CD4-positive, alpha-beta T cell treated with Interleukin-17A for 4 hours (primary cell): ENCODE measurements around the gene PRR36.
"Not testable (repeated sequence)": the region's sequence is repeated elsewhere in the genome, so short reads cannot be mapped to it uniquely, and the experiment has no call there.

Experiments used
- DNase-seq: peaks from one replicate; pipeline ENCODE4 v3.0.0-alpha.2; 2020; ENCODE audit warnings: mixed read lengths

The PRR36 gene

DNA sequence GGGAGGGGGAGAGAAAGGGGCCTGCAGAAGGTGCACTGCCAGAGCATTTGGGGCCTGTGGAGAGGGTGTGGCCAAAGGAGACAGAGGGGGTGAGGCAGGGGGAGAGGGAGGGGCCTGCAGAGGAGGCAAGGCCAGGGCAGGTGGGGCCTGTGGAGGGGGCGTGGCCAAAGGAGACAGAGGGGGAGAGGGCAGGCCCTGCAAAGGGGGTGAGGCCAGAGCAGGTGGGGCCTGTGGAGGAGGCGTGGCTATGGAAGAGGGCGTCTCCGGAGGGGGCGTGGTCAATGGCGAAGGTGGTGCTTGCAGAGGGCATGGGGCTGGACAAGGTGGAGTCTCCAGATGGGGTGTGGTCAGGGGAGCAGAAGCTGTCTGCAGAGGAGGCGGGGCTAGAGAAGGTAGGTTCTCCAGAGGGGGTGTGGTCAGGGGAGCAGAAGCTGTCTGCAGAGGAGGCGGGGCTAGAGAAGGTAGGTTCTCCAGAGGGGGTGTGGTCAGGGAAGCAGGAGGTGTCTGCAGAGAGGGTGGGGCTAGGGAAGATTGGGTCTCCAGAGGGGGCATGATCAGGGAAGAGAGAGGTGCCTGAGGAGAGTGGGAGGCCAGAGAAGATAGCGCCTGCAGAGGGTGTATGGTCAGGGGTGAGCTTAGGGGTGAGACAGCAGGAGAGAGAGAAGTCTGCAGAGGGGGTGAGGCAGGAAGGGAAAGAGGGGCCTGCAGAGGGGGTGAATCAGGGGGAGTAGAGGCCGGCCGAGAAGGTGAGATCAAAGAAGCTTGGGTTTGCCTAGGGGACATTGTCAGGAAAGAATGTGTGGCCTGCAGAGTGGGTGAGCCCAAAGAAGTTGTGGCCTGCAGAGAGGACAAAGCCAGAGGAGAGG lies 3.4 kb downstream of the PRR36 start:
- DNase-seq = peak; percentile 39

DNA sequence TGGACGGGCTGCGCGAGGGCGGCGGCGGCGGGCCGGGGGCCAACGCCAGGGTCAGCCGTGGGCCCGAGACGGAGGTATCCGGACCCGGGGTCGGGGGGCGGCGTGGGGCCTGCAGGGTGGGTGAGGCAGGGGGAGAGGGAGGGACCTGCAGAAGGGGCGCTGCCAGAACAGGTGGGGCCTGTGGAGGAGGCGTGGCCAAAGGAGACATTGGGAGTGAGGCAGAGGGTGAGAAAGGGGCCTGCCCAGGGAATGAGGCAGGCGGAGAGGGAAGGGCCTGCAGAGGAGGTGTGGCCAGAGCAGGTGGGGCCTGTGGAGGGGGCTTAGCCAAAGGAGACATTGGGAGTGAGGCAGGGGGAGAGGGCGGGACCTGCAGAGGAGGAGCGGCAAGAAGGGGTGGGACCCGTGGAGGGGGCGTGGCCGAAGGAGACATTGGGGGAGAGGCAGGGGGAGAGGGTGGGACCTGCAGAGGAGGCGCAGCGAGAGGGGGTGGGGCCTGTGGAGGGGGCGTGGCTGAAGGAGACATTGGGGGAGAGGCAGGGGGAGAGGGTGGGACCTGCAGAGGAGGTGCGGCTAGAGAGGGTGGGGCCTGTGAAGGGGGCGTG lies 4.2 kb downstream of the PRR36 start:
- DNase-seq = peak; percentile 72

DNA sequence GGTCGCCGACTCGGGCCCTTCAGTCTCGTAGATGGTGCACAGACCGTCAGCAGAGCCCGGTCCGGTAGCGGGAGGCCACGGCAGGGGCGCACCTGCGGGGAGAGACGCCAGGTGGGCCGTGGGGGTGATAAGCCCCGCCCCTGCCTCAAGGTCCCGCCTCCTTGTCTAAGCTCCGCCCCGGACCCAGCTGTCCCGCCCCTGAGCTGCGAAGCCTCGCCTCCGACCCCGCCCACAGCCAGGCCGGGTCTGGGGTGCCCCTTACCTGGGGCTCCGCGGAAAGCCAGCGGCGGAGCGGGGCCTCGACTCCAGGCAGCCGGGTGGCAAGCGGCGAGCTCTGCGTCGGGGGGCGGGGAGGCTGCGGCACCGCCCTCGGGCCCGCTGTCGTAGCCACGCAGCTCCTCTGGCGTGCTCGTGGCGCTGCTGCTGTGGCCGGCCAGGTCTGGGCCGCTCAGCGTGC lies 4.7 kb downstream of the PRR36 start:
- DNase-seq = peak; percentile 80

DNA sequence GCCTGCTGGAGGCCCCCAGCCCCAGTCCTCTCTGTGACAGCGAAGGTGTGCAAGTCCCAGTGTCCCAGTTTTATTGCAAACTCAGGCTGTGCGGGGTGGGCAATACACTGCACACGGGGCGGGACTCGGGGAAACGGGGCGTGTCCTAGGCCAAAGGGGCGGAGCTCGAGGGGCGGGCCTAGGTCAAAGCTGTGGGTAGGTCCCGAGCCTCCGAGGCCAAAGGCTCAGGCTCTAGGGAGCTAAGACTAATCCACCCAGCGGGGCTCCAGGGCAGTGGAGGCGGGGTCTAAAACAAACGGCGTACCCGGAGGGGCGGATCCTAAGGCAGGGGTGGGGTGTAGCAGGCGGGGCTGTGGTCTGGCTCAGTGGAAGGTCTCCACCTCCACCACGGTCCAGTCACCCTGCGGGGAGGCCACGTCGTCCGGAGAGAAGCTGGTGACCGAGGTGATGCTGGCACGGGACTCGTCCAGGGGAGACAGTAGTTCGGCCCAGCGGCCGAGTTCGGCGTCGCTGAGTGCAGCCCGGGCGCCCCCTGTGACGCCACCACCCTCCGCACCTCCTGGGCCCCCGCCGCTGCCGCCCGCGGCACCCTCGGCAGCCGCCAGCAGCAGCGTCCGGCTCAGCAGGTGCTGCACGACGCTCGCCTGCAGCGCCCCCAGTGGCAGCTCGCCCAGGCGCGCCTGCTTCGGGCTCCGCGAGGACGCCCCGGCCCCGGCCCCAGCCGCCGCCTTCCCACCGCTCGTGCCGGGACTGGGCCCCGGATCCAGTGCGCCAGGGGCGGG lies 5.3 kb downstream of the PRR36 start:
- peak; percentile 90 for DNase-seq

DNA sequence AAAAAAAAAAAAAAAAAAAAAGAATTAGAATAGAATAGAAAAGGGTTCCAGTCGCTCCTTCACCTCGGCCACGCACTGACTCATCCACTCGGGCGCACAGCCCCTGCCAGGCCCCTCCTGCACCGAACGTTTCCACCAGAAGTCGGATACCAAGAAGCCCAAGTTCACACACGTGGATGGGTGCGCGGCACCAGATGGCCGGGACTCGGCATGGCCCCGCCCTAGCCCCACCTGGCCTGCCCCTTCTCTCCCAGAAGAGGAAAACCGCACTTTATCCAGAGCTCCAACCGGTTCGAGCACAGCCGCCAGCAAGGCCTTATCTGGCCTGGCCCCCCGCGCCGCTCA lies 5.9 kb downstream of the PRR36 start:
- peak; percentile 46 for DNase-seq

DNA sequence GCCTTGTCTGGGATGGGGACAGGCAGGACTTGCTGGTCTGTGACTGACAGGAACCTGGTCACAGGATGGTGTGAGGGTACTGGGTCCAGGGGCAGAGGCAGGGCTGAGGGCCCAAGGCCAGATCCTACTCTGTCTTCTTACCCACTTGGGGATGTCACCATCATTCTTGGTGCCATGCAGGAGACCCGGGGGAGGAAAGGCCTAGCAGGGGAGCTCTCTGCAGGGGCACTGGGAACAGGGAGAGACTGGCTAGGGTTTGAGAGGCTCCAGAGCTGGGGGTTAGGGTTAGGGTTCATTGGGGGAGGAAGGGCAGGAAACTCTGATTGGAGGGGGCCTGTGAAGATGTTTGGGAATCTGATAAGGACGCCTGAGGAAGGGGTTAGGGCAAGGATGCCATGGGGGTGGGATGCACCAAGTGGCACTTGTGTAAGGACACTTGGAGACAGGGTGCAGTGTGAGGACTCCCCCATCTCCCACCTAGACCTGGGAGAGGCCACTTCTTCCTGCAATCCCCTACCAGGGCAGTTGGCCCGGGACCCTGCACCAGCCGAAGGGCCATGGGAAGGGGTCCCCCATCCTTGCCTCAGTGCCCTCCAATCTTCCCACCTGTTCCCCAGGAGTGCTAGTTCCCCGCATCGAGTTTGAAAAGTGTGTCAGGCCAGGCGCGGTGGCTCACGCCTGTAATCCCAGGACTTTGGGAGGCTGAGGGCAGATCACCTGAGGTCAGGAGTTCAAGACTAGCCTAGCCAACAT lies 6.9 kb downstream of the PRR36 start:
- no peak for DNase-seq

DNA sequence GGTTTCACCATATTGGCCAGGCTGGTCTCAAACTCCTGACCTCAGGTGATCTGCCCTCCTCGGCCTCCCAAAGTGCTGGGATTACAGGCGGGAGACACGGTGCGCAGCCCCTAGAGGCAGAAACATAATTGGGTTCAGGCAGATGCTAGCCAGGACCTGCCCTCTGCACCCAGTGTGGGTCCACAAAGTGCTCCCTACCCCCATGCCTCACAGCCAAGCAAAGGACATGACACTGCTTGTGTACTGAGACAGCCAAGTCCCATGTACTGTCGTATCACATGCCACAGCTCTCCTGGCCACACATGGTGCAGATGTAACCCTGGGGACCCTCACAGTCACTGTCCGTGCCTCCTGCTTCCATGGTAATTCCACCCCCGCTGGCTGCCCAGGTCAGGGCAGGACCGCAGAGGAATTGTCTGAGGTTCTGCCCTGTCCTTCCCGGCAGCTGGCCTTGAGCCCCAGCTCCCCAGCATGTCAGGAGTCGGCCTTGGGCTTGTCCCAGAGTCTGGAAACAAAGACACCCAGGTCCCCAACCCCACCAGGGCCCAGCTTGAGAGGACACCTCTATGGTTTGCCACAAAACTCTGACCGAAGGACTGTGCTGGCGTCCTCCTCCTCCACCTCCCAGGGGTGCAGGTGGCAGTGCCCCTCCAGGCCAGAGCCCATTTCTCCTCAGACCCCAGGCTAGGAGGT lies 7.6 kb downstream of the PRR36 start:
- DNase-seq = no peak

DNA sequence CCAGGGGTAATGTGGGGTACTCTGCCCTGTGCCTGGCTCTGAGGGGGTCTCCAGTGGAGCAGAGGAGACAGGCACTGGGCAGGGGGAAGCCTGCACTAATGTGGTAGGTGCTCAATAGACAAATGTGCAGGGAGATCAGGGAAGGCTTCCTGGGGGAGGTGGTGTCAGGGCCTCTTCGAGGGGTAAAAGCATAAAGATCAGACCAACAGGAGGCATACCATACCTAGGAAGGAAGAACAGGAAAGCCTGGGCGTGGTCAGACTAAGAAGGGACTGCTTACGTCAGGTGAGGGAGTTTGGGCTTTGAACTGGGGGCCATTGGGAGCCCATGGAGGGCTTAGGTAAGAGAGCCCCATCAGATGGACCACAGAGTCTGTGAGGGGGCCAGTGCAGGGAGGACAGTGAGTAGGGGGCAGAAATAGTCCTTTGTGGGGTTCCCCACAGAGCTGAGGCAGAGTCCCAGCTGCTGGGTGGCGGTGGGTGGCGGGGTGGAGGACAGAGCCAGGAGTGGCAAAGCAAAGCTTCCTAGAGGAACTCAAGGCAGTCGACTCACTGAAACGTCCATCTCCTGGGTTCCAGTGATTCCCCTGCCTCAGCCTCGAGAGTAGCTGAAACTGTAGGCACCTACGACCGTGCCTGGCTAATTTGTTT lies 8.8 kb downstream of the PRR36 start:
- peak; percentile 24 for DNase-seq

DNA sequence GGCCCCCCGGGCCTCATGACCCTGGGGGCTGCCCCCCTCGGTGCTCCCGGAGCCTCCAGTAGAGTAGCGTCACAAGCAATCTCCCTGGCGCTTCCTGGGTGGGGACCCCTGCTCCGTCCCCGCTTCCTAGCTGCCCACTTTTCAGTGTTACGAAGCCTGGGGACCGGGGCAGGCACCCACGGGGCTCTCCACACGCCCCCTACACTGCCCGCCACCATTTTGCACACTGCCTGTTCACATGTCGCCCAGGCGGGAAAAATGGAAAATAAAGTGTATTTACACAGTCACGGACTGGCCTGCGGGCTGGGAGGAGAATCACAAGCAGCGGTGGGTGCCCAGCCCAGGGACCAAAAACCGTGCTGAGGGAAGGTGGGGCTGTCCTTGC lies 9.5 kb downstream of the PRR36 start:
- no peak for DNase-seq

DNA sequence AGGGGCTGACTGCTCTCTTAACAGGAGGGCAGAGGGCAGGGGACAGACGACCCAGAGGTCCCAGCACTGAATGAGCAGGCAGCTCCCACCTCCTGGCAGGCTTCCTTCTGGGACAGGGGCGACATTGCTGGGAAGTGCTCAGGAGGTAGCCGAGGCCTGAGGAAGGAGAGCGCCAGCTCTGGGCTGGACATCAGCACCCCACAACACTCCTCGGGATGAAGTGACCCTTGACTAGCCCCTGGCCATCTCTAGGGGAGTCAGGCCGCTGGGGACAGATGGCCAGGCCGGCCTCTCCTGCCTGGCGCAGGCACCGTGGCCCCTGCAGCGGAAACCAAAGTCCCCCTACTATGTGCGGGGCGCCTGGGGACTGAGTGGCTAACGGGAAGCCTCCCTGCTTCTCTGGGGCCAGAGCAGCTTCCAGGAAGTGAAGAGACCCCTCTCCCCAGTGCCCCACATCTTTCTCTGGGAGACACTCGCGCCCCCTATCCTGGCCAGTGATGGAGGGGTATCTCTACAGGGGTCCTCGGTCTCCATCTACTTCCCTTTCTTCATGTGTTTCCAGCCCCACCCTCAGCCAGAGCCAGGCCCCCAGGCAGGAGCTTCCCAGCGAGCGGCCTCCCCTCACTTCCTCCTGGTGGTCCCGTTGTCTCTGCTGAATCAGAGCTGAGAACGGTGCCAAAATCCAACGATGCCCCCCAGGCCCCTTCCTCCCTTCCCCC lies 10.1 kb downstream of the PRR36 start:
- no peak for DNase-seq

DNA sequence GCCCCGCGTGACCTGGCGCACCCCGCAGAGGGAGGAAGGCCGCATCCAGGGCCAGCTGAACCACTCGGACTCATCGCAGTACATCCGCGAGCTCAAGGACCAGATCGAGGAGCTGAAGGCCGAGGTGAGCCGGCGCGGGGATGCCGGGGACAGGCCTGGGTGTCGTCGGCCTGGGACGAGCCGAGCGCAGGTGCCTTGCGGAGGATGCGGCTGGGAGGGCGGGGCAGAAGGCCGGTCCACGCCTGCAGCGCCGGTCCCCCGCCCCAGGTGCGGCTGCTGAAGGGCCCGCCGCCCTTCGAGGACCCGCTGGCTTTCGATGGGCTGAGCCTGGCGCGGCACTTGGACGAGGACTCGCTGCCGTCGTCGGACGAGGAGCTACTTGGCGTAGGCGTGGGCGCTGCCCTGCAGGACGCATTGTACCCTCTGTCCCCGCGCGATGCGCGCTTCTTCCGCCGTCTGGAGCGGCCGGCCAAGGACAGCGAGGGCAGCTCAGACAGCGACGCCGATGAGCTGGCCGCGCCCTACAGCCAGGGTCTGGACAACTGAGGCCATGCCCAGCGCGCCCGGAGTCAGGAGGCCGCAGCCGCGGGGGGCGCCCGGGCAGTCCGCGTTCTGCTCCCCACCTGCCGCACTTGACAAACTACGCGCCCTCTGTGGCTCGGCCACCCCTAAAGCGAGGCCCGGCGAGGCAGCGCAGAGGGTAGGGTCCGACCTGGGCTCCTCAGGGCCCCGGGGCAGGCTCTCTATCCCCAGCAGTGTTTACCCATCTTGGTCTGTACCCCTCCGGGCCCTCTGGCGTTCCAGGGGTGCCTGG lies 10.8 kb downstream of the PRR36 start:
- peak; percentile 25 for DNase-seq

DNA sequence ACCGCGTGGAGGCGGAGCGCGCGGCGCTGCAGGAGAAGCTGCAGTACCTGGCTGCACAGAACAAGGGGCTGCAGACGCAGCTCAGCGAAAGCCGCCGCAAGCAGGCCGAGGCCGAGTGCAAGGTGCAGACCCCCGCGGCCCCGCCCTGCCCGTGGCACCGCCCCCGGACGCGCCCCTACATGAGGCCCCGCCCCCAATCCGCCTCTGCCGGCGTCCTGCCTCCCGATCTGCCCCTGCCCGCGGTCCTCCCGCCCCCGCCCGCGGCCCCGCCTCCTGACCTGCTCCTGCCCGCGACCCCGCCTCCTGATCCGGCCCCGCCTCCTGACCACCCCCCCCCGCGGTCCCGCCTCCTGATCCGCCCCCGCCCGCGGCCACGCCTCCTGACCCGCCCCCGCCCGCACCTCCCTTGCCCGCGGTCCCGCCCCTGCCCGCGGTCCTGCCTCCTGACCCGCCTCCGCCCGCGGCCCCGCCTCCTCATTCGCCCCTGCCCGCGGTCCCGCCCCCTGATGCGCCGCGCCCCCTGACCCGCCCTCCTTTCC lies 11.7 kb downstream of the PRR36 start:
- peak; percentile 83 for DNase-seq

DNA sequence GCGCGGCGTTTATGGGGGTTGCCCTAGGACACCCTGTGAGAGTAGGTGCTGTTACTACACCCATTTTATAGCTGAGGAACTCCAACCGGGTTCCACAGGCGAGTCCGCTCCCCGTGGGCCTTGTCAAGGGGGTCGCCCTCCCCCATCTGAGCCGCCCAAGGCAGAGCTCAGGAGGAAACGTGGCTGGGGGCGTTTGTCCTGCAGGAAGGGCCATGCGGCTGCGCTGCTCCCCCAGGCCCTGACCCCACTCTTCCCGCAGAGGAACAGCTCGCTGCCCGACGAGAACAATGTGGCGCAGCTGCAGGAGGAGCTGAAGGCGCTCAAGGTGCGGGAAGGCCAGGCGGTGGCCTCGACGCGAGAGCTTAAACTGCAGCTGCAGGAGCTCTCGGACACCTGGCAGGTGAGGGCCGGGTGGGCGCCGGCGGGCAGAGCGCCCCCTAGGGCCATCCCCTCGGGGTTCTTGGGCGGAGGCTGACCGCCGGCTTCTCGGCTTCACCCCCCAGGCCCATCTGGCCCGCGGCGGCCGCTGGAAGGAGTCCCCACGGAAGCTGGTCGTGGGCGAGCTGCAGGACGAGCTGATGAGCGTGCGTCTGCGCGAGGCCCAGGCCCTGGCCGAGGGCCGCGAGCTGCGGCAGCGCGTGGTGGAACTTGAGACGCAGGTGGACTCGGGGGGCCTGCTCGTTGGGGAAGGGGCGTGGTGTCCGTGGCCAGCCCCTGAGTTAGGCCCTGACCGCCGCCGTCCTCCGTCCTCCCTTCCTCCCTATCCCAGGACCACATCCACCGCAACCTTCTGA lies 12.4 kb downstream of the PRR36 start:
- DNase-seq = no peak

DNA sequence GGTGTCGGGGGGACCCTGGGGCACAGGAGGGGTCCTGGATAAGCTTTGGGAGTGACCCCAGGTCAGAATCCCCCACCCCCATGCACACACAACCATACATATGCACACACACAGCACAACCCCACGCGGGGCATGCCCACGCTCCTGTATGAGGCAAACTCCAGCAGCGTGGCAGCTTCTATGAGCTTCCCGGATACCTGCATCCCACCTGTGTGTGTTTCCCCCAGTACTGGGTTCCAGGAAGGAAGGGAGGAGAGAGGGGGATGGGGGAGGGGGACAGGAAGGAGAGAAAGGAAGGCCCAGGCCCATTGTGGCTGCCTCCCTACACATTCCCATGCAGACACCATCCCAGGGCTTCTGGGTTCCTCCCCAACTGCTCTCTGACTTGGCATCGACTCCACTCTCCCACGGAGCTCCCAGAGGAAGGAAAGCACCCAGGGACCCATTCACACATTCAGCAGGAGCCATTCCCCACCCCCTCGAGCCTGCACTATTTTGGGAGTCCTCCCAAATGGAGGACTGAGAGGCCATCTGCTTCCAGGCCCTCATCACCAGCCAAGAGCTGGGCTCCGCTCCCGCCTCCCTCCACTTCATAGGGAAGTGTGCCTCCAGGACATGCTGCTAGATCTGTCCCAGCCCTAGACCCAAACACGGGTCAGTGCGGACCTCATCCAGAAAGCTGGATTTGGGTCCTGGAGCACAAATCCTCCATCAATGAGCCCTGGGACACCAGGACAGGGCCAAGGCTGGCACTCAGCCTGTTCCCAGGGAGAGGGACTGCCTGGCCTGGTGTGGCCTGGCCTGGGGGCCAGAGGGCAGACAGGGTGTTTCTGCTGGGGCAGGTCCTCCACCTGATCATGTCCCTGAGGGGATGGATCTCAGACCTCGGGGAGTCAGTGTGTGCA lies 13.2 kb downstream of the PRR36 start:
- no peak for DNase-seq

DNA sequence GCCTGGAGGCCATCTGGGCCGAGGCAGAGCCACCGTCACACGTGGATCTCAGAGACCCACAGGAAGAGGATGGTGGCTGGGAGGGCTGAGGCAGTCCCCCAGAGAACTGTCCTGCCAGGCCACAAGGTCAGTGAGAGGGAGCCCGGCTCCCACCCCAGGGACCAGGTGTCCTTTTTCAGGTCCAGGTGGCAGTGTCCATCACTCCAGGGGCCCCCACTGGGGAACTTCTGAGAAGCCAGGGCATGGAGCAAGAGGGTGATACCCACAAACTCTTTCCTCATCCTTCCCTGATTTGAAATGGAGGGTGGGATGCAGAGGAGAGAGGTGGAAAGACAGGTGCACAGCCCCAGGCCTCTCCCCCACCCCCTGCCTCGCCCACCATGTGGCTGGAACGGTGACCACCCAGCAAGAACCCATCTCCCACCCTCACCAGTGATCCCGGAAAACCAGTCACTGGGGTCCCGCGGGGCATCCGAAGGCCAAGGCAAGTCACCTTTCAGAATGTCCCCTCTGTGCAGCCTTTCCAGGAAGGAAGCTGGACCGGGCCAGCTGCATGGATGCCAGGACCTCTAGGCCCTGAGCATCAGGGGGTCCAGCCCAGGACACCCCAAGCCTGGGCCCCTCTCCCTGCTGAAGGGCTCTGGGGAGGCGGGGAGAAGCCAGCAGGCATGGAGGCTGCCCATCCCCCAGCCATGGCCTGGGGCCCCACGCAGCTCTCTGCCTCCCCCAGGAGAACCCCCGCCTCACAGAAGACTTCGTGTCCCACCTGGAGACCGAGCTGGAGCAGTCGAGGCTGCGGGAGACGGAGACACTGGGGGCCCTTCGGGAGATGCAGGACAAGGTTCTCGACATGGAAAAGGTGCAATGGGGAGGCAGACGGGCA lies 14.1 kb downstream of the PRR36 start:
- no peak for DNase-seq

DNA sequence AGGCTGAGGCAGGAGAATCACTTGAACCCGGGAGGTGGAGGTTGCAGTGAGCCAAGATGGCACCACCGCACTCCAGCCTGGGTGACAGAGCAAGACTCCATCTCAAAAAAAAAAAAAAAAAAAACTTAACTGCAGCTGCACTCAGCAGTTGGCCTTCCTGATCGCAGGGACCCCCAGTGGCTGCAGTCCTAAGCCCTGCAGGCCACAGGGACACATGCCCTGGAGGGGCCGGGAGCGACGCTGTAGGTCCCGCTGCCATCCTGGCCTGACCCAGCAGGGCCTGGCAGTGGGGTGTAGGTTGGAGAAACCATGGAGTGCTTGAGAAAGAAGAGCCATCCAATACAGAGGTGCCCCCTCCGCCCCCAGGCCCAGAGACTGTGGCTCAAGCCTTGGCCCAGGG lies 15.1 kb downstream of the PRR36 start:
- DNase-seq = not testable (repeated sequence)
